ENCODE results near the gene VAMP5. TPM values are rescaled to one million over a fixed set of nuclear protein-coding genes. Genes with fewer than 3 reads are reported as not detected.
A peak's percentile ranks its signal among the peaks of the same experiment; 100 is the strongest.

Gene VAMP5, protein sequence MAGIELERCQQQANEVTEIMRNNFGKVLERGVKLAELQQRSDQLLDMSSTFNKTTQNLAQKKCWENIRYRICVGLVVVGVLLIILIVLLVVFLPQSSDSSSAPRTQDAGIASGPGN
- 10 to 100 TPM; 21.4 to 26.7 TPM for total RNA-seq

DNA sequence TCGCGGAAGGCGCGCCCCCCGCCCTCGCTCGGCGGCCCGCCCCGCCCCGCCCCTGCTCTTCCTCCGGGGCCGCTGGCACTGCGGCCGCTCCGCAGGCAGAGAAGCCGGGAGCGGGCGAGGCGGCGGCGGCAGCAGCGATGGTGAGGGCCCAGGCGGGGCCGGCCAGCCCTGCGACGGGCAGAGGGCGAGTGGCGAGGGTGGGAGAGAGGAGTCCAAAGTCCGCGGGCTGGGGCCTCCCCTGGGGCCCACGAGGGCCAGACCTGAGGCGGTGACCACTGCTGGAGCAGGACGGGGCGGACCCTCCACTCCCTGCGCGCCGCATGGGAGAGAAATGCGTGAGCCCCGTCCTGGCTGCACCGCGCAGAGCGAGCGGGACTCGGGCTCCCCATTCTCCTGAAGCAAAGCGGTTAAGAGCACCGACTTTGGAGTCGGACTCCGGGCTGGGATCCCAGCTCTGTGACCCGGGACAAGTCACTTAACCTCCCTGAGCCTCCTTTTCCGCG is at the start of gene VAMP5:
Gene VAMP5, plus strand, starts transcription at position 78 of the 503 bp plus-strand sequence. Its CDS starts 60 bp downstream, at position 138.
- H3K36me3 Mint-ChIP-seq (ENCODE audit: low read depth), result peaks cover 23% of the 10 kb centered on the region
- peak within 1 kb of the TSS; percentile 75 for H3K4me3 Mint-ChIP-seq
- peak within 1 kb of the TSS; percentile 87 for H3K27ac Mint-ChIP-seq
- CTCF ChIA-PET, result interaction anchor here (1.4 to 2.5 kb wide), 2 partner anchors 10 to 33 kb away, joined by 6 to 9 read pairs; no protein-coding TSS in a partner anchor
- H3K9me3 Mint-ChIP-seq (ENCODE audit: low read depth), result no peaks in the 10 kb centered on the region
- DNase-seq (peak; percentile 30), ATAC-seq (peak; percentile 20)
- intact Hi-C loops (cut with DNase I, micrococcal nuclease), result no loop called here
- H3K27me3 Mint-ChIP-seq, result no peaks in the 10 kb centered on the region
- POLR2A ChIA-PET, result interaction anchor here (0.6 to 0.8 kb wide), 2 partner anchors 21 to 32 kb away, joined by 3 to 6 read pairs; no protein-coding TSS in a partner anchor
- H3K4me1 Mint-ChIP-seq, result peaks cover 38% of the 10 kb centered on the region

DNA sequence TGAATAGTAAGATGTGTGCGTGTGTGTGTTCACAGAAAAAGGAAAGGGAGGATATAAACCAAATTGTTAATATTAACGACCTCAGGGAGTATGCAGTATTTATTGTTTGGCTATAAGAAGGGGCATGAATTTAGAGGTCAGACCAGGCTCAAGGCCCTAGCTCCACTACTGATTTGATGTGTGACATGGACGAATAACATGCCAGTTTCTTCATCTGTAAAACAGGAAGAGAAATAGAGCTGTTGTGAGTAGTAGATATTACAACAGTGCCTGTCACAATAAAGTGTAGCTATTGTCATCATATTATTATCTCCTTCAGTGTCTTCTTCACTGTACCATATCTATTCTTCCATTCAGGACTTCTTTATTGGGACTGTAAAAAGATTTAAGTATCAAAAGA is 49.4 kb upstream of the VAMP5 start:
- Mint-ChIP-seq H3K9me3 (ENCODE audit: low read depth) (no peaks in the 10 kb centered on the region), H3K4me1 (peaks cover 14% of the 10 kb centered on the region), H3K36me3 (ENCODE audit: low read depth) (peaks cover 12% of the 10 kb centered on the region), H3K27me3 (no peaks in the 10 kb centered on the region), H3K27ac (no peak overlapping the region), H3K4me3 (no peak overlapping the region)
- ATAC-seq (no peak), DNase-seq (no peak)
- POLR2A ChIA-PET, result interaction anchor here (0.5 to 1.0 kb wide), 3 partner anchors 10 to 51 kb away, joined by 3 read pairs; no protein-coding TSS in a partner anchor
- CTCF ChIA-PET, result interaction anchor here (0.5 to 2.2 kb wide), 10 partner anchors 11 to 234 kb away, joined by 3 to 6 read pairs (median 4); no protein-coding TSS in a partner anchor
- intact Hi-C loops (cut with DNase I, micrococcal nuclease), result loop anchor here (5.0 kb wide), 3 partner anchors 208 to 628 kb away; partner anchors contain the start of genes KCMF1 (in 1 of the 2), TGOLN2 (in 1 of the 2) and TMSB10 (in 1 of the 2)

DNA sequence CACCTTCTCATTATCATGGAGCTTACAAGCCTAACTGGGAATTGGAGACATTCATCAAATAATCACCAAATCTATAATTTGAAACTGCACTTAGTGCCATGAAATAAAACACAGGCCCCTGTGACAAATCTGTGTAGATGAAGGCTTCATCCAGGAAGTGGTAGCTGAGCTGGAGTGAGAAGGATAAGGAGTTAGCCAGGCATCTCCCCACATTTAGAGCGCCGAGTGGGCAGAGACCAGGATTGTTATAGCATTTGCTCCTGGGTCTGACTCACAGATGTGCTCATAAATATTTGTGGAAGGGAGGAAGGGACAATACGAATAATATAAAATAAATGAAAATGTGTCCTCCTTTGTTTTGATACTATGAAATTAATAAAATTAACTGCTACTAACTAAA is 47.8 kb upstream of the VAMP5 start:
- intact Hi-C loops (cut with DNase I, micrococcal nuclease), result loop anchor here (5.0 kb wide), 3 partner anchors 209 to 629 kb away; partner anchors contain the start of genes KCMF1 (in 1 of the 2), TGOLN2 (in 1 of the 2) and TMSB10 (in 1 of the 2)
- Mint-ChIP-seq H3K27ac (no peak overlapping the region), H3K9me3 (ENCODE audit: low read depth) (no peaks in the 10 kb centered on the region), H3K4me1 (peaks cover 23% of the 10 kb centered on the region), H3K27me3 (no peaks in the 10 kb centered on the region), H3K36me3 (ENCODE audit: low read depth) (peaks cover 28% of the 10 kb centered on the region), H3K4me3 (no peak overlapping the region)
- ChIA-PET CTCF (interaction anchor here (0.6 to 8.1 kb wide), 5 partner anchors 14 to 107 kb away, joined by 3 to 80 read pairs (median 3); partner anchors contain the start of gene GGCX), POLR2A (interaction anchor here (0.6 to 1.2 kb wide), 3 partner anchors 75 to 118 kb away, joined by 3 to 4 read pairs (median 3); partner anchors contain the start of gene C2orf68)
- no peak for DNase-seq
- no peak for ATAC-seq

DNA sequence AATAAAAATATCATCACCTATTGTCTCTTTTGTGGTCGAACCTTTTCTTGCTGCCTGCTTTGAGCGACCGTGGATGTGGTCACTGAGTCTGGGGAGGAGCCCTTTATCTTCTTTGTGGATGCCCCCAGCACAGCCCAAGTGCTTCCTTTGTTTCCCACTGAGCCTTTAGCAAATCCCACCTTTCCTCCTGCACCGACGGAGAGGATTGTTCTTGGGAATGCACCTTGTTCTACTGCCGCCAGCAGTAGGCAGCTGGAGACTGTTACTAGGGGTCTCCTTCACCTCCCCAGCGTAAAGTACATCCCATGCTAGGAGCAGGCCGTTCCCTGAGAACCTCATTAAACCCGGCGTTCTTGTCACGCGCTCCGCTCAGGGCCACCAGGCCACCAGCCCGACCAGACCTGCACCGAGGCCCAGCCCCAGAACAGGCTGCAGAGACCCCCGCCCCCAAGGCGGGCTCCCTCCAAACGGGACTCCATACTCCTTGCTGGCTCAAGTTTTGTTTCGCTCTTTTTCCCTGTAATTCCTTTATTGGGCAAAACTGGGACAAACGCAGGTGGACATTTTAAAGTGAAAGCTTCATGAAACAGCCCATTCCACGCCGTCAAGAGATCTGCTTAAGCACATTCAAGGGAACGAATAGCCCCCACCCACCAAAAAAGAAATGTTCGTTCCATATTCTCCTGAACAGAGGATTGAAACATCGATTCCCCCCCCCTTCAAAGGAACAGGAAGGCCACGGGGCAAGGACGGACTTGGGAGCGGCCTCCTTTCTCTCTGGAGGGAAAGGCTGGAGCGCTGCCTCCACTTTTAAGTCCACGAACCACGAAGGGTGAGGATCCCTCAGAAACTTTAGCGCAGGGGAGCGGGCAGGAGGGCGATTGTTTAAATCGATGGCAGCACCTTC is 46.4 kb upstream of the VAMP5 start:
- Mint-ChIP-seq H3K36me3 (ENCODE audit: low read depth) (peaks cover 42% of the 10 kb centered on the region), H3K4me3 (peak overlapping the region; percentile 95), H3K27me3 (no peaks in the 10 kb centered on the region), H3K4me1 (peaks cover 37% of the 10 kb centered on the region), H3K9me3 (ENCODE audit: low read depth) (no peaks in the 10 kb centered on the region), H3K27ac (peak overlapping the region; percentile 99)
- no peak for ATAC-seq
- intact Hi-C loops (cut with DNase I, micrococcal nuclease), result loop anchor here (1.0 to 5.0 kb wide), 7 partner anchors 23 to 903 kb away; partner anchors contain the start of genes GGCX (in 1 of the 2), IMMT (in 1 of the 2), KCMF1 (in 1 of the 2) and KDM3A (in 1 of the 2)
- POLR2A ChIA-PET, result interaction anchor here (0.6 to 2.2 kb wide), 10 partner anchors 10 to 184 kb away, joined by 3 to 19 read pairs (median 4); partner anchors contain the start of genes ELMOD3, RETSAT, USP39 and VAMP8
- DNase-seq, result peak; percentile 52
- CTCF ChIA-PET, result interaction anchor here (0.9 to 8.1 kb wide), 7 partner anchors 12 to 210 kb away, joined by 3 to 80 read pairs (median 4); partner anchors contain the start of genes SH2D6 and TGOLN2

DNA sequence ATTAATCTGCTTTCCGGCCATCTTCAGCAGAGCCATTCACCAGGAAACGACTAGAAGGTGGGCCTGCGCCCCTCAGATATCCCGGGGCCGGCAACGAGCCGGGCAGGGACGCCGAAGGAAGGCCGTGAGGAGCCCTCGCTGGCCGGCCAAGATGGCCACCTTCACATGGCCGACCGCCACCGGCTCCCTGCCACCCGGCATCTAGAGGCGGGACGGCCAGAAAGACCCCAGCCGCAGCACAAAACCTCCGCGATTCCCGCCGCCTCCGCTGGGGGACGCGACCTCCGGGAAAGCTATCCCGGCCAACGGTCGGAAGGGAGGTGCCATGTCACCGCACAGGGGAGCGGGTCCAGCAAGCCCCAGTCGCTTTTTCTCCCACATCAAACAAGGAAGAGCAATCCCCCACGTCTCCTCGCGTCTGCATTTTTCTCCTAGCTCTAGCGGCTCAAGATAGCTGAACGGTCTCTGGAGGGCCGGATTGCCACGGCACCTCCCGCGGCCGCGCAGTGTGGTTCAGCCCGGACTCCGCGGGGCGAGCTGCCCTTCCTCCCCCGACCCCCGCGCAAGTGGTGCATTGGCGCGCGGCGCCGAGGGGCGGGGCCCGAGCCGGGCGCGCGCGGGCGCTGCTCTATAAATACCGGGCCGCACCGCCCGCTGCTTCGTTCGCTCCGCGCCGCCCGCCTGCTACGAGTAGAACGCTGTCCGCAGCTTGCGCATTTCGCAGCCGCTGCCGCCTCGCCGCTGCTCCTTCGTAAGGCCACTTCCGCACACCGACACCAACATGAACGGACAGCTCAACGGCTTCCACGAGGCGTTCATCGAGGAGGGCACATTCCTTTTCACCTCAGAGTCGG is 45.5 kb upstream of the VAMP5 start, which contains the start of gene MAT2A:
Gene MAT2A, plus strand, starts transcription at position 662 of the 854 bp plus-strand sequence. Its CDS starts 120 bp downstream, at position 782.
- CTCF ChIA-PET, result interaction anchor here (0.6 to 8.1 kb wide), 10 partner anchors 11 to 211 kb away, joined by 3 to 80 read pairs (median 4); partner anchors contain the start of genes ELMOD3, GGCX, RETSAT and SH2D6
- POLR2A ChIA-PET, result interaction anchor here (0.6 to 3.9 kb wide), 20 partner anchors 9 to 238 kb away, joined by 3 to 26 read pairs (median 4); partner anchors contain the start of genes C2orf68, ELMOD3, GGCX and RETSAT
- peak within 1 kb of the TSS; percentile 99 for H3K27ac Mint-ChIP-seq
- ATAC-seq (peak; percentile 79), DNase-seq (peak; percentile 93)
- no peaks in the 10 kb centered on the region for H3K9me3 Mint-ChIP-seq (ENCODE audit: low read depth)
- peaks cover 43% of the 10 kb centered on the region for H3K4me1 Mint-ChIP-seq
- H3K4me3 Mint-ChIP-seq, result peak within 1 kb of the TSS; percentile 95
- peaks cover 51% of the 10 kb centered on the region for H3K36me3 Mint-ChIP-seq (ENCODE audit: low read depth)
- intact Hi-C loops (cut with DNase I, micrococcal nuclease), result loop anchor here (1.0 to 5.0 kb wide), 15 partner anchors 23 to 902 kb away; partner anchors contain the start of genes ELMOD3 (in 2 of the 2), GGCX (in 2 of the 2), RETSAT (in 2 of the 2) and IMMT (in 1 of the 2)
- no peaks in the 10 kb centered on the region for H3K27me3 Mint-ChIP-seq

DNA sequence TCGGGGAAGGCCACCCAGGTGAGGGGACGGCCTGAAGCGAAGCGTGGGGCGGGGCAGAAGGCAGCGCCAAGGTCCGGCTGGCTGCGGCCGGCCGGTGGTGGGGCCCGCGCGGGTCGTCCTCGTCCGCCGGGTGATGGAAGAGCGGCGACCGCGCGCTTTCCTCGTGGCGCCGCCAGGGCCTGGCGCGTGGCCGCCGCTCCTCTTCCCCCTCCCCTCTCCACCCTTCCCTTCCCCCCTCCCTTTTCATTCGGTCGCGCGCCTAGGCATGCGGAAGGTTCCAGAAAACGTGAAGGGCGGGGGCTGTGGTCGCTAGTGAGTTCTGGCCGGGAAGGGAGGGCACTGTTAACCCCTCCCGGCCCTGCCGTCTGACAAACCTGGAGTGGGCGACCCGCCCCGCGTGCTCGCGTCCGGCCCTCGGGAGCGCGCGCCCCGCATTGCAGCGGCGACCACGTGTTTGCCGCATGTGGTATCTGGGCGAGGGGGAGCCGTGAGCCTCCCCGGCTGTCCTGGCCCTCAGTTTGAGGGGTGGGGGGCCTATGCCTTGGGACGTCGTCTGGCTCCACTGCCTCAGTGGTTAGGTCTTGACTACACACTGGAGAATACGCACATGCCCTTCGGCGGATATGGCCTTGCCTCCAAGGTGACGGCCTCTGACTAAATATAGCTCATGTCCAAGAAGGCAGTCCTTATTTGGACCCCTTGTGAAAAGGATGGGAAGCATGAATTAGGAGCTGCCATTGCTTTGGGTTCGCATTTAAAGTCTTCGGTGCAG is 44.7 kb upstream of the VAMP5 start:
- ATAC-seq (peak; percentile 33), DNase-seq (peak; percentile 84)
- H3K4me3 Mint-ChIP-seq, result peak overlapping the region; percentile 95
- H3K36me3 Mint-ChIP-seq (ENCODE audit: low read depth), result peaks cover 58% of the 10 kb centered on the region
- POLR2A ChIA-PET, result interaction anchor here (0.6 to 3.9 kb wide), 26 partner anchors 8 to 239 kb away, joined by 3 to 26 read pairs (median 4); partner anchors contain the start of genes C2orf68, ELMOD3, GGCX and RETSAT
- intact Hi-C loops (cut with DNase I, micrococcal nuclease), result loop anchor here (1.0 to 5.0 kb wide), 17 partner anchors 9 to 901 kb away; partner anchors contain the start of genes ELMOD3 (in 2 of the 2), RETSAT (in 2 of the 2), GGCX (in 1 of the 2) and IMMT (in 1 of the 2)
- H3K4me1 Mint-ChIP-seq, result peaks cover 43% of the 10 kb centered on the region
- peak overlapping the region; percentile 99 for H3K27ac Mint-ChIP-seq
- H3K27me3 Mint-ChIP-seq, result no peaks in the 10 kb centered on the region
- CTCF ChIA-PET, result interaction anchor here (0.8 to 8.1 kb wide), 13 partner anchors 11 to 212 kb away, joined by 3 to 80 read pairs (median 5); partner anchors contain the start of genes GGCX, SH2D6 and TGOLN2
- H3K9me3 Mint-ChIP-seq (ENCODE audit: low read depth), result no peaks in the 10 kb centered on the region

DNA sequence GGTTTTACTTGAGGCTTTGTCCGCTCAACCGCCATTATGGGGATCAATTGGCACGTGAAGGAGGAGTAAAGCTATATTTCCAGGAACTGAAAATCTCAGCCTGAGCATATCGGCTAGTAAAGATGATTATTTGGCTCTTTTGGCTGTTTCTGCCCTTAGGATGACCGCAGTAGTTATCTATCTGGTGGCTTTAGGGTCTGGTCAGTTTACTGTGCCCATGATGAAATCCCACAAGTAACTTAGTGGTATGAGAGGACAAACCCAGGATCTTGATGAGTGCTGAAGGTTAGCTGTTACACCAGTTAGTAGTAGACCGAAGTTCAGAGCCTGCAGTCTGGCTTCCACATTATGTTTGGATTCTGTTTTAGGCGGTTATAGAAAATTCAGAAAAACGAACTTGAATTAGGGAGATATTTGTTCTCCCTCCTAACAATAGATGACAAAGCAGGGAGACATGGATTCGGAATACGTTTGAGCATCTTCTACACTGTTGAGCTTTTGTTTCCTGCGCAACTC is 44.0 kb upstream of the VAMP5 start:
- Mint-ChIP-seq H3K9me3 (ENCODE audit: low read depth) (no peaks in the 10 kb centered on the region), H3K4me3 (peak overlapping the region; percentile 95), H3K27me3 (no peaks in the 10 kb centered on the region), H3K36me3 (ENCODE audit: low read depth) (peaks cover 65% of the 10 kb centered on the region), H3K27ac (peak overlapping the region; percentile 92), H3K4me1 (peaks cover 43% of the 10 kb centered on the region)
- intact Hi-C loops (cut with DNase I, micrococcal nuclease), result loop anchor here (1.0 to 2.0 kb wide), 2 partner anchors 8 to 17 kb away; no protein-coding TSS in a partner anchor
- ChIA-PET CTCF (interaction anchor here (0.8 to 8.1 kb wide), 7 partner anchors 10 to 151 kb away, joined by 4 to 80 read pairs (median 6); no protein-coding TSS in a partner anchor), POLR2A (interaction anchor here (0.6 to 3.9 kb wide), 13 partner anchors 7 to 213 kb away, joined by 3 to 26 read pairs (median 6); partner anchors contain the start of genes GGCX, RNF181, SH2D6 and TMEM150A)
- no peak for ATAC-seq
- DNase-seq, result no peak

DNA sequence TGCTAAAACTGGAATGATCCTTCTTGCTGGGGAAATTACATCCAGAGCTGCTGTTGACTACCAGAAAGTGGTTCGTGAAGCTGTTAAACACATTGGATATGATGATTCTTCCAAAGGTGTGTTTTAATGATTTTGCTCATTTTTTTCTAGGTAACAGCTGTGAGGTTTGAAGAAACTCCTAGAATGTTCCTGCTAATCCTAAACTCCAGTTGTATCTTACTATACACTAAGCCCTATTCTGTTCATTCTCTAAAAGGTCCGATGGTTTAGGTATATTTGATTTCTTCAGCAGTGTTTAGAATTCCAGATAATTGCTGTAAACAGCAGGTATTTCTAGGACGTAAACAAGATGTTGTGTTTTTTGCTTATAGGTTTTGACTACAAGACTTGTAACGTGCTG is 43.0 kb upstream of the VAMP5 start:
- peak overlapping the region; percentile 92 for H3K27ac Mint-ChIP-seq
- DNase-seq (no peak), ATAC-seq (no peak)
- peaks cover 72% of the 10 kb centered on the region for H3K36me3 Mint-ChIP-seq (ENCODE audit: low read depth)
- ChIA-PET POLR2A (interaction anchor here (0.6 to 3.9 kb wide), 6 partner anchors 10 to 217 kb away, joined by 3 to 26 read pairs (median 4); partner anchors contain the start of genes SH2D6 and VAMP8), CTCF (interaction anchor here (0.7 to 8.1 kb wide), 5 partner anchors 9 to 152 kb away, joined by 3 to 80 read pairs (median 6); partner anchors contain the start of gene RNF181)
- H3K4me3 Mint-ChIP-seq, result peak overlapping the region; percentile 95
- intact Hi-C loops (cut with DNase I, micrococcal nuclease), result loop anchor here in 1 of 2 experiments (2.0 kb wide), 1 partner anchor 16 kb away; no protein-coding TSS in a partner anchor
- H3K4me1 Mint-ChIP-seq, result peaks cover 42% of the 10 kb centered on the region
- H3K9me3 Mint-ChIP-seq (ENCODE audit: low read depth), result no peaks in the 10 kb centered on the region
- no peaks in the 10 kb centered on the region for H3K27me3 Mint-ChIP-seq
